Activated CD4-positive, alpha-beta T cell treated with anti-CD3 and anti-CD28 coated beads for 1 hour (primary cell): ENCODE data around the gene ETFDH.
"Not testable (repeated sequence)": the region's sequence is repeated elsewhere in the genome, so short reads cannot be mapped to it uniquely, and the experiment has no call there.

Source experiments
- DNase-seq: peaks from one replicate; pipeline ENCODE4 v3.0.0-alpha.2; 2020

The ETFDH gene

DNA sequence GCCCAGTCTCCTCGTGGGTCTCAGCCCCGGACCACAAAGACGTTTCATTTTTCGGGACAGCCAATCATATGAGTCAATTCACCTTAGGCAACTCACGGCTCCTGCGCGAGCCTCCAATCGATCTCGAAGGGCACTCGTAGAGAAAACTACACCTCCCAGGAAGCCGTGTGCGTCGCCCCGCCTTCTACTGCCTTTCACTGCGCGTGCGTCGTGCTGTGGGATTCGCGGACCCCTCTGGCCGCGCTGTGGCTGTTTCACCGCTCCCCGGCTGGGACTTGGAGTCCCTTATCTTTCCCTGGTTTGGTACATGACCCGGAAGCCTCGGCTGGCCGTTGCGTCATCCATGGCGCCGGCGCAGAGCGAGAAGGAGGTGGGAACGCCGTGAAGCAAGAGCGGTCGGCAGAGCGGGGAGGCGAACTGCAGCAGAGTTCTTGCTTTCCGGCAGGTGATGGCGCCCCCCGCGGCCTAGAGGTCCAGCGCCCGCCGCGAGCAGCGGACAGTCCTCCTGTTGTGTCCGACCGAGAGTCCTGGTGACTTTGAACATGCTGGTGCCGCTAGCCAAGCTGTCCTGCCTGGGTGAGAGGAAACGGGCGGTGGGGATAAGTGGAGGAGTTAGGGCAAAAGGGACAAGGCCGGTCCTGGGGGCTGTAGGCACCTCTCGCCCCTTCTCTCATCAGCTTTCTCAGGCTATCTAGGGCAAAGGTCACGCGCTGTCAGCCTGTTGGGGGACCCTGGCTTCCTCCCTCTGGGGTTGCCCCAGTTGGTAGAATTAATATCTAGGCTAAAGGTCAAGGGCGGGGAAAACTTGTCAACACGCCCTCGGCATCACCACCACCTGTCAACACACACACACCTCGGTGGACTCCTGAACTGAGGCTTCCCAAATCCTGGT lies at the start of gene ETFDH:
TSS of gene ETFDH (plus strand) at position 382 of the 892 bp plus-strand sequence. CDS start at position 543, 161 bp downstream.
- peak; percentile 98 for DNase-seq

DNA sequence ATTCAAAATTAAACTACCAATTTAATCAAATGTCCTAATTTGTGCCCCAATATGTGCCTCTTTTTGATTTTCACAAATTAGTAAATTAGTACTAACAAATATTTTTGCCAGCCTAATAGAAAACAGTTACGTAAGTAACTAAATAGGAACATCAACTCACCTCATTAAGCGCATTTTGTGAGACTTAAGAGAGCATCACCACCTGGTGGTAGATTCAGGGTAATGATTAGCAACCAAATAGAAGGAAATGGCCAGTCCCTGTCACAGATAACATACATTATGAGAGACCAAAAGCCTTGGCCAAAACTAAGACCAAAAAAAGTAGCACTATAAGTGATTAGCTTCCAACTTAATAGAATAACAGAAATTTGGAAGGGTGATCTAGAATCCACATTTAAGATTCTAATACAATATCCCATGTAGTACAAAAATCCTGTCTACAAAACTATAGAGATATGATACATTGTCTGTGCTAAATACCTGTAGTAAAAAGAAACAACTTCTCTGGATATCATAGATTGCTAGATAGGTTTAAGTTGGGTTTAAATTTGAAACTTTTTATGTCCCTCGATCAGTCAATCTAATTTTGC lies 47.1 kb upstream of the ETFDH start:
- no peak for DNase-seq

DNA sequence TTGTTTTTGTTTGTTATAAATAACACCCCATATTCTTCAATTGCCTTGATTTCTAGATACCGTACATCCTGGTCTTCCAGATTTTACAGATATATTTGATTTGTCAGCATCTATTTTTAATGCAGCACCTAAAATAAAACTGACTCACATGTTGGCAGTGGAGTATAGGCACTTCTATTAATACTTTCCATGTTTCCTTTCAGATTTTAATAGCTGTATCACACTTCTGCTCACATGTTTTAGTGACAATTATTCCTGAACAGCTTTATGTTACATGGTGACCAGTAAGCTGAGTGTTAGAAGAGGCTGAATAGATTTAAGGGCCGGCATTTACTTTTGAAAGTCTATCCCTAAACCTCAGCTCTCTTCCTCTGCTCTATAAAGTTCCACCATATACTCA lies 46.6 kb upstream of the ETFDH start:
- DNase-seq, result no peak

DNA sequence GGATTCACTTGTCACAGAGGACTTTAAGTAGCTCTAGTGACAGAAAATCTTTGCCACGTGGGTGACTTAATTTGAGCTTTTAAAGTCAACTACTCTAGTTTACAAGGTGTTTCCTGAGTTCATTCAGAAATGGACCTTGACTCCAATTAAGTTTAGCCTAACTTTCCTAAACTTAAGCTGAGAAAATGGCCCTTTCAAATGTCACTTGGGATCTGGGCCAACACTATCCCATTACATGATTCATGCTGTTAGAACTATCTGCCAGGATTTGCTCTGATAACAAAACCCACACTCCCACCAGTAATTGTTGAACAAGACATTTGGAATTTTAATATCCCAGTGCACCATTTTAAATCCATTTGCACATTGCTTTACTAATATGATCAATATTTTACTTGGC lies 41.2 kb upstream of the ETFDH start:
- no peak for DNase-seq

DNA sequence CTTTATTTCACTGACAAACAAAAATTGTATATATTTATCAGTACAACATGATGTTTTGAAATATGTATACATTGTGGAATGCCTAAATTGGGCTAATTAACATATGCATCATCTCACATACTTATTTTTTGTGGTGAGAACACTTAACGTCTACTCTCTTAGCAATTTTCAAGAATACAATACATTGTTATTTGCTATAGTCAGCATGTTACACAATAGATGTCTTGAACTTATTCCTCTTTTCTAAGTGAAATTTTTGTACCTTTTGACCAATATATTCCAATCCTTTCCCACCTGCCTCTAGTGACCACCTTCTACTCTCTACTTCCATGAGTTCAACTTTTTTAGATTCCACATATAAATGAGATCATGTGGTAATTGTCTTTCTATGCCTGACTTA lies 35.5 kb upstream of the ETFDH start:
- DNase-seq, result no peak

DNA sequence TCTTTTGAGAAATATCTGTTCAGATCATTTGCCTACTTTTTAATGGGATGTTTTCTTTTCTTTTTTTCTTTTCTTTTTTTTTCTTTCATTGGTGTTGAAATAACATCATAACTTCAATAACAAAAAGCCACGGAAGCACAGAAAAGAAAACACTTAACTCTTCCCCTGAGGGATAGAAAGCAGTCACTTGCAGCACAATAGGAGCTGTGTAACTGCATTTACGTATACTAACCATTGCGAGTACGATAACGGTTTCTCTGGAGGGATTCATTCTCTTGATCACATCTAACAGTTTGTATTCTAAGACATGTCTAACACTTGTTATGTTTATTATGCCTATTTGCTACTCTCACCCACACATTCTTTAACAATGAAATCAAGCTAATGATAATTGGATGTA lies 27.7 kb upstream of the ETFDH start:
- no peak for DNase-seq

DNA sequence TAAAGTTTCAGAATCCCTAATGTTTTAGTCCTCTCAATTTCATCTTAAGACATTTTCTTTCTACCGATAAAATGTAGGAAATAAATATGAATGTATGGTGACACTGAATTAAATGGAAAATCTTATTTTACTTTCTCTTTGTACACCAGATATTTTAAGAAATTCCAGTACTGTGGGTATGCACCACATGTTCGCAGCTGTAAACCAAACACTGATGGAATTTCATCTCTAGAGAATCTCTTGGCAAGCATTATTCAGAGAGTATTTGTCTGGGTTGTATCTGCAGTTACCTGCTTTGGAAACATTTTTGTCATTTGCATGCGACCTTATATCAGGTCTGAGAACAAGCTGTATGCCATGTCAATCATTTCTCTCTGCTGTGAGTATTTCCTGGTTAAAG lies 27.3 kb upstream of the ETFDH start:
- no peak for DNase-seq

DNA sequence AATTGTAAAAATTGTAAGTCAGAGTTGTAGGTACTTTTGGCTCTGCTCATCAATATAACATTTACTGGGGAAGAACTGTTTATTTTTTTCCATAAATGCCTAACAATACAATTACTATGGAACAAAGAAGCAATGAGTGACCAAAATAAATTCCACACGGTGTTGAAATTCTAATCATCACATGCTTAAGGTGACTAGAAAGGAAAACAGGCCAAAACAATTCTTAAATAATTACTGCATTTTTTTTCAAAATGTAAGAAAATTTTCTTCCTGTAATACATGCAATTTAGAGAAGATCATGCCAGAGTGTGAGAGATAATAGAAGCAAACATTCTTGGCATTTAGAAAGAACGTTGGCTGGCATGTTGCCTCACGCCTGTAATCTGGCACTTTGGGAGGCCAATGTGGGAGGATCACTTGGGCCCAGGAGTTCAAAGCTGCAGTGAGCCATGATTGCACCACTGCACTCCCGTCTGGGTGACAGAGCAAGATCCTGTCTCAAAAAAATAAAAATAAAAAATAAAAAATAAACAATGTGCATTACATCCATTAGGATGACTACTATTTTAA lies 22.9 kb upstream of the ETFDH start:
- no peak for DNase-seq

DNA sequence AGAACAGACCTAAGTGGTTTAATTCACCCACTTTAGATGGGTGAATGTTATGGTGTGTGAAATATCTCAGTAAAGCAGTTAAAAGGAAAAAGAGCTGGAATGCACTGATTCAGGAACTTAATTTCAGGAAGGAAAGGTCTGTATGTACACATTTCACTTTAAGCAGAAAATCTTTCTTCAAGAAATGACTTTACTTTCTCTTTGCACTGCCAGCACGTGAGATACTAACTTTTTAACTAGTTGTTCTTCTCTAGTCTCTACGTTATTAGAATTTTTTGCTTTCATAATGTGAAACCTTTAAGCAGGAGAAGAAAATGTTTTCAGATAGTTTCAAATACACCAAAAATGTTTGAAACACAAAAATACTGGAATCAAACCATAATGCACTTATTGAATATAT lies 19.2 kb upstream of the ETFDH start:
- no peak for DNase-seq

DNA sequence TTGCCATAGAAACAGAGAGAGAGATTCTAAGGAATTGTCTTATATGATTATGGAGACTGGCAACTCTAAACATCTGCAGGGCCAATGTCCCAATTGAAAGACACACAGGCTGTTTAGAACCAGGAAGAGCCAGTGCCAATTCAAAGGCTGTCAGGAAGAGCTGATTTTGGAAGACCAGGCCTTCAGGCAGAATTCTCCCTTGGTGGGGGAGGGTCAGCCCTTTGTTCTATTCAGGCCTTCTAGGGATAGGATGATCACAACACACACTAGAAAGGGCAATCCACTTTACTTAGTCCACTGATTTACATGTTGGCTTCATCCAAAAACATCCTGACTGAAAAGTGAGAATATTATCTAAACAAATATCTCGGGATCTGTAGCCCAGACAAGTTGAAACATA lies 15.7 kb upstream of the ETFDH start:
- DNase-seq, result no peak

DNA sequence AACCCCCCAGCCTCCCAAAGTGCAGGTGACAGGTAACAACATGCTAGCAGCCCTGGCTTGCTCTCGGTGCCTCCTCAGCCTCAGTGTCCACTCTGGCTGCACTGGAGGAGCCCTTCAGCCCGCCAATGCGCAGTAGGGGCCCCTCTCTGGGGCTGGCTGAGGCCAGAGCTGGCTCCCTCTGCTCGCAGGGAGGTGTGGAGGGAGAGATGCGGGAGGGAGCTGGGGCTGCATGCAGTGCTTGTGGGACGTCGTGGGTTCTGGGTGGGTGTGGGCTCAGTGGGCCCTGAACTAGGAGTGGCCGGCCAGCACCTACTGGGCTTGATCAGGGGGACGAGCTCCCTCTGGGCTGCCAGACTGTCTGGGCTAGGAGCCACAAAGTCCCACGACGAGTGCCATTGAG lies 14.8 kb upstream of the ETFDH start:
- DNase-seq, result no peak

DNA sequence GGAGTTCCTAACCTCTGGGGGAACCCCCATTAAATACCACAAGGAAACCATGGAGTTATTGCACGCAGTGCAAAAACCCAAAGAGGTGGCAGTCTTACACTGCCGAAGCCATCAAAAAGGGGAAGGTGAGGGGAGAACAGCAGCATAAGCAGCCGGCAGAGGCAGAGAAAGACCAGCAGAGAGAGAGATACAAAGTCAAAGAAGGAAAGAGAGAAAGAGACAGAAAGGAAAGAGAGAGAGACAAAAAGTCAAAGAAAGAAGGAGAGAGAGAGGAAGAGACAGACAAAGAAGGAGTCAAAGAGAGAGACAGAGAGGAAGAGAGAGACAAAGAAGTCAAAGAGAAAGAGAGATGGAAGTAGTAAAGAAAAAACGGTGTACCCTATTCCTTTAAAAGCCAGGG lies 8.8 kb upstream of the ETFDH start:
- DNase-seq, result not testable (repeated sequence)

DNA sequence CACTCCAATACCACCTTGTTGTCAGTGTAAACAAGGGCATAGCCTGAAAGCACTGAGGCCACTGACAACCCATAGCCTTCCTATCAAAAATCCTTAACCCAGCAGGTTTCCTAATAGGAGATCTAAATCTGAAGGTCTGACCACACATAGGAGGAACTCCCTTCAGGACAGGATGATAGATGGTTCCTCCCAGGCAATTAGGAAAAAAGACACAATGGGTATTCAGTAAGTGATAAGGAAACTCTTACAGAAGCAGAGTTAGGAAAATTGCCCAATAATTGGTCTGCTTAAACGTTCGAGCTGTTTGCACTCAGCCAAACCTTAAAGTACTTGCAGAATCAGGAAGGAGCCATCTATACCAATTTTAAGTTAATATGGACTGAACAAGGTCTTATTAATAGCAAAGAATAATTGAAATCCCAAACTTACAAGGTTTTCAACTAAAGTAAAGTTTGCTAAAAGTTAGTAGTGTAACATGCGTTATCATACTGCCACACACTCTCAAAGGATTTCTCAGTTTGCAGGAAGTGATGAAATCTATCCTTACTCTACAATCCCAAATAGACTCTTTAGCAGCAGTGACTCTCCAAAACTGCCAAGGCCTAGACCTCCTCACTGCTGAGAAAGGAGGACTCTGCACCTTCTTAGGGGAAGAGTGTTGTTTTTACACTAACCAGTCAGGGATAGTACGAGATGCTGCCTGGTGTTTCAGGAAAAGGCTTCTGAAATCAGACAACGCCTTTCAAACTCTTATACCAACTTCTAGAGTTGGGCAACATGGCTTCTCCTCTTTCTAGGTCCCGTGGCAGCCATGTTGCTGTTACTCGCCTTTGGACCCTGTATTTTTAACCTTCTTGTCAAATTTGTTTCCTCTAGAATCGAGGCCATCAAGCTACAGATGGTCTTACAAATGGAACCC lies 8.1 kb upstream of the ETFDH start:
- DNase-seq, result not testable (repeated sequence)

DNA sequence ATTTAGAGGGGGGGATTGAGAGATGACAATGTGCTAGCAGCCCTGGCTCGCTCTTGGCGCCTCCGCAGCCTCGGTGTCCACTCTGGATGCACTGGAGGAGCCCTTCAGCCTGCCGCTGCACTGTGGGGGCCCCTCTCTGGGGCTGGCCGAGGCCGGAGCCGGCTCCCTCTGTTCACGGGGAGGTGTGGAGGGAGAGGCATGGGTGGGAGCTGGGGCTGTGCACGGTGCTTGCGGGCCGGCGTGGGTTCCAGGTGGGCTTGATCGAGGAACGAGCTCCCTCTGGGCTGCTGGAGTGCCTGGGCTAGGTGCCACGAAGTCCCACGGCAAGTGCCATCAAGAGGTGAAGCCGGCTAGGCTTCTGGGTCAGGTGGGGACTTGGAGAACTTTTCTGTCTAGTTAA lies 7.3 kb upstream of the ETFDH start:
- no peak for DNase-seq

DNA sequence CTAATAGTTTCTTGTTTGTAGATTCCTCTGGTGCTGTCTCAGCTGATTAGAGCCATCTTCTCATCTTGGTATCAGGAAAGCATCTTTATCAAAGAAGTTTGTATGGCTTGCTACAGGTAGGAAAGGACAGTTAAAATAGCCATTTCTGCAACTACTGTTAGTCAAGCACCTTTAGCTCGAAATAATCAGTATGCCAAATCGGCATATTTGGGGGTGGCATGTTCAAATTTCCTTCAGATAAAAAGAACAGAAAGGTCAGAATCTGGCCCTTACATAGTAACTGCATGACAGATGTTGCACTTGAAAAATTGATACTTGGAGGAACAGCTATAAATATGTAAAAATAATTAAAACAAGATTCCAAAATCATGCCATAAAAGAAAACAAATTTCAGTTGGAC lies 5.2 kb upstream of the ETFDH start:
- DNase-seq, result no peak

DNA sequence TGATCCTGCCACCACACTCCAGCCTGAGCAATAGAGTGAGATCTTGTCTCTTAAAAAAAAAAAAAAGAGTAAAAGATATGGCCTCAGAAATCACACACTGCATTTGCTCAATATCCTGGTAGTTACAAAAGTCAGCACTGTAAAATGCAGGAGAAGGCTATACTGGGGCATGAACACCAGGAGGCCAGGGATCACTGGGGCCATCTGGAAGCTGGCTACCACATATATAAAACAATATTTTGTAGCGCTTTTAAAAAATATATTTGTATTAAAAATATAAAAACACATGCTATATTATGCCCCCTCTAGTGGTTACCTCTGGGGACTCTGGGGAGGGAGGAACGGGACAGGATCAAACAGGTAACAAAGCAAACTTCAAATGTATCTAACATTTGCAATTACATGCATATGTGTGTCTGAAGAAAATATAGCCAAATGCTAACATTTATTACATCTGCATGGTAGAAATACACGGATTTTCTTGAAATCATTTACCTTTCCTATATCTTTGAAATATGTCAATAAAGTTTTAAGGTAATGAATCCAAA lies 4.4 kb upstream of the ETFDH start:
- no peak for DNase-seq

DNA sequence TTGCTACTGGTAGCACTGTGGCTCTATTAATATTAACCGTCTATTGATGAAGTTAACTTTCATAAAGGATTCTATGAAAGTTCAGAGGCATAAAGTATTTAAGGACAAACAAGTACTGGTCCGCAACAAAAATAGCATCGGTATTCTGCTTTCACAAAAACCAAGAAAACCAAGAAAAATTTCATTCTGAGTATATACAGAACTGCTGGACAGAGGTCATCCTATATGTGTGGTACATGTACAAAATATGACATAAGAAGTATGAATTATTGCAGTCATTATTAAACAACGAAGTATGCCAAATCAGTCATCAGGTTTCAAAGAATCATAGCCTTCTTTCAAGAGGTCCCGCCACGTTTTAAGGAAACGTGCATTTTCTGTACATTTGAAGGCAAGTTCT lies 2.8 kb upstream of the ETFDH start:
- DNase-seq, result no peak

DNA sequence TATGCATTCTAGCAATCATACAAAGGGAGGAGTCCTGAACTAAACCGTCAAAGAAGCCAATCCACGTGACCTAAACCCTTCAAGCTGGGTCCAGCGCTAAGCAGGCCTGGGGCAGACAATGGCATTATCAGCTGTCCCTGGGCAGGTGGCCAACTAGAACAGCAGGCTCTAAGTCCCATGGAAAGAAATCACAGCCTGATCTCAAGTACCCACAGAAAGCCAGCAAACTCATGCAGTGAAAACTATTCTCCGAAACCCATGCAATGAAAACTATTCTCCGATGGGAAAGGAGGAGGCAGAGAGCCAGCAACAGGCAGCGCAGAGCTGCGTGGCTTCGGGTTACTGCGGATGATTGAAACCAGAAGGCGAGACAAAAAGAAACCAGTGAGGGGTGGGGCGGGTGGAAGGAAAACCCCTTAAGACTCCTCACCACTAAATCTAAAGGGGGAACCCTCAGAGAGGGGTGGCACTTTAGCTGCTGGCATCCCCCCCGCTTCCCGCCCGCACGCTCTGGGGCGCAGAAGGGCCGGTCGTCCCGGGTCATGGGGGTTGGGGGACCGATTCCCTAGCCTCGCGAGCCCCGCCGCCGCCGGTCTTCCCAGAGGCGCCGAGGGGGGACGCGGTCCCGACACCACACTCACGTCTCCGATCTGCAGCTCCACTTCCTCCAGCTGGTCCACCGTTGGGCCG lies 976 bp upstream of the ETFDH start:
- peak; percentile 14 for DNase-seq

DNA sequence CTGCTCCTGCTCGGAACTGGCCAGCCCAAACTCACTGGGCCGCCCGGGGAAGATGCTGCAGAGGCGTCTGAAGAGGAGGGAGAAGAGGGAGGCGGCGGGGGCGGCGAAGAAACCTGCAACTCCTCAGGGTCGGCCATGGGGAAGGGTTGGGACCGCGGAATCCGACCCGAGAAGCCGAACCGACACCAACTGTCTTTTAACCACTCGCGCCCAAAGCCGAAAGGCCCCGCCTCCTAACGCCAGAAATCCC lies 506 bp upstream of the ETFDH start, which contains the start of gene C4orf46:
TSS of gene C4orf46 (minus strand) at position 223 of the 250 bp plus-strand sequence. CDS start at position 137, 86 bp downstream.
- DNase-seq, result no peak

DNA sequence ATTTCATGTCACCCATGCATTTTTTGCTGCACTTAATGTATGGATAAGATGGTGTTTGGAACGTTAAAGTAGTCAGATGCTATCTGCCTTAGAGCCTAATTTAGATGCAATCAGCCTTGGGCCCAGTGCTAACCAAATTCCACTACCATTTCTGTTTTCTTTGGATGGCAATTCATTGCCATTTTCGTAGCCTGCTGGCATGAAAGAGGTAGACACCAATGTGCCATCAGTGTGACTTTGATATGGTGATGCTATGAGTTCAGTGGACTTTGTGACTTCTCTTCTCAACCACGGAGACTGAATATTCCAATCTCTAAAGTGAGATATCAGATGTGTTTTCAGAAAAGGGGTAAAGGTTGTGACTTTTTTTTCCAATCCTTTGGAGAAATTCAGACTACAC lies 1.5 kb downstream of the ETFDH start:
- DNase-seq, result no peak

DNA sequence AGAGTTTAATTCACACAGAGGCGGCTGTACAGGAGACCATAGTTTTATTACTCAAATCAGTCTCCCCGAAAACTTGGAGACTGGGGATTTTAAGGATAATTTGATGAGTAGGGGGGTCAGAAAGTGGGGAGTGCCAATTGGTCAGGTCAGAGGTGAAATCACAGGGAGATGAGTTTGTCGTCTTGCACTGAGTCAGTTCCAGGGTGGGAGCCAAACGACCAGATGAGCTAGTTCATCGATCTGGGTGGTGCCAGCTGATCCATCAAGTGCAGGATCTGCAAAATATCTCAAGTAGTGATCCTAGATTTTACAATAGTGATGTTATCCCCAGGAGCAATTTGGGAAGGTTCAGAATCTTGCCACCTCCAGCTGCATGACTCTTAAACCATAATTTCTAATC lies 4.0 kb downstream of the ETFDH start:
- DNase-seq, result no peak

DNA sequence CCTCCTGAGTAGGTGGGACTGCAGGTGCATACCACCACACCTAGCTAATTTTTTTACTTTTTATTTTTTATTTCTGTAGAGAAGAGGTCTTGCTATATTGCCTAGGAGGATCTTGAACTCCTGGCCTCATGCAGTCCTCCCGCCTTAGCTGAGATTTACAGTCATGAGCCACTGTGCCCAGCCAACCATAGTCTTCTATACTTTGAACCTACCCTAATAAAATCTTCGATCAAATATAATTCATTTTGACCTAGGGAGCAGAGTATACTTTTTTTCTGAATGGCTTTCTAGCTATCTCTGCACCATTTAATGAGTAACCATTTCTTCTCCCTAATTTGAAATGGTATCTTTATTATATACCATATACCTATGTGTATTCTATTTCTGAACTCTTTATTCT lies 6.7 kb downstream of the ETFDH start:
- DNase-seq, result no peak
